HG02870 (cell line): ENCODE results near the gene CITED4.

Experiments used
- ATAC-seq: cut with Tn5 transposase; IDR thresholded peaks from one replicate; pipeline ENCODE4 v1.9.1; 2021; ENCODE audit warnings: mild to moderate bottlenecking, moderate library complexity; ENCODE audit not compliant: unreplicated experiment

The CITED4 gene

DNA sequence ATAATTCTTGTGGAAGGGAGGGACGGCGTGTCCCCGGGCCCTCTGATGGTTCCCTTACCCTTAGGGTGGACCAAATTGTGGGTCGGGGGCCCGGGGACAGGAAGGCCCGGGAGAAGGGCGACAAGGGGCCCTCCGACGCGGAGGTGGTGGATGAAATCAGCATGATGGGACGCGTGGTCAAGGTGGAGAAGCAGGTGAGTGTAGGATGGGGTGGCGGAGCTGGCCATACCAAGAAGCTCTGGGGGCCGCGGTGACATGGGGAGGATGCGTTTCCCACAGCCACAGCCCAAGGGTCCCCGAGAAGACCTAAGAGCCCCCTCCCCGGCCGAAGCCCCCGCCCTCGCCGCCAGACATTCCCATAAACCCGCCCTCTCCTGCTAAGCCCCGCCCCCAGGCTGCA lies 24.6 kb downstream of the CITED4 start:
- ATAC-seq: no peak

DNA sequence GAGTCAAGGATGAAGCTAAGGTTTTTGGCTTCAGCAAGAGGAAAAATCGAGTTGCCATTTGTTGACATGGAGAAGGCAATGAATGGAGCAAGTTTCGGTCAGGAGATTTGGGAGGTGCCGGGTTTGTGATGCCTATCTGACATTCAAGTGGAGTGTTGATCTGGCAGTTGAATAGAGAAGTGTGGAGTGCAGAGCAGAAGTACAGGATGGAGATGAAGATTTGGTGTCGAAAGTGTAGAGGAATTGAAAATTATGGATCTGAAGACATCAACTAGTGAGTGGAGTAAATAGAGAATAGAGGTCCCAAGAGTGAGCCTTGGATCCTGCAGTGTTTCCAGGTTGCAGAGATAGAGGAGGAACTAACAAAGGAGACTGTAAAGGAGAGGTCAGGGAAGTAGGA lies 25.9 kb downstream of the CITED4 start:
- no peak for ATAC-seq

DNA sequence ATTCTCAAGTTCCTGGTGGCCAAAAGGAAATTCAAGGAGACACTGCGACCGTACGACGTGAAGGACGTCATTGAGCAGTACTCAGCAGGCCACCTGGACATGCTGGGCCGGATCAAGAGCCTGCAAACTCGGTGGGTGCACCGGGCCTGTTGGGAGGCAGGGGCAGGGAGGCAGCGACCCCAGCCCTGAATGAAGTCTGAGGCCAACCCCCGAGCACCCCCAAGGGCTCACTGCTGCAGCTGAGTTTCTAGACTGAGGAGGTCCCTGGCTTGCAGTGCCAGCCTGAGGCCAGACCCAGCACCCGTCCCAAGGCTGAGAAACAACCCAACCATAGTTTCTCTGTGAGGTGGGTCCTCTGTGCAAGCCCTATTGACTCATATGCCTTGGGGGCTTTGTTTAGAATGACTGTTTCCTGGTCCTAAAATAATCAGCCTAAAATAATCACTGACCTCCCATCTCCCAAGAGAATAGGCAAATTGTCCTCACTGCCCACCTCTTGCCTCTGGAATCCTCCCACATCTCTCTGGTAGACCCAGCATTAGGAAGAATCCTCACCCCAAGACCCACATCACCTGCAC lies 27.1 kb downstream of the CITED4 start:
- ATAC-seq: no peak

DNA sequence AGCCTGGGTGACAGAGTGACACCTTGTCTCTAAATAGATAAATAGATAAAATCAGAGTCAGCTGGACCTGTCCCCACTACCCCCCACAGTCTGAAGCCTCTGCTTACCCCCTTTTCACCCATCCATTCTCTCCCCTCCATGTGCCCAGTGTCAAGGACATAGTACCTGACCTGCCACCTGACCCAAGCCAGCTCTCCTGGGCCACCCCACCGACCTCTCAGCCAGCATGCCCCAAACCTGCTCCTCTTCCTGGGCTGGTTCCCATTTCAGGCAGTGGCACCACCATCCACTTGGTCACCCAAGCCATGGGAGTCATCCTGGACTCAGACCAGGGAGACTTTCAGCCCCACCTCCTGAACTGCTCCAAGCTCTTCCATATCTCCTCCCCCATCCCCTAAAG lies 28.2 kb downstream of the CITED4 start:
- ATAC-seq: no peak

DNA sequence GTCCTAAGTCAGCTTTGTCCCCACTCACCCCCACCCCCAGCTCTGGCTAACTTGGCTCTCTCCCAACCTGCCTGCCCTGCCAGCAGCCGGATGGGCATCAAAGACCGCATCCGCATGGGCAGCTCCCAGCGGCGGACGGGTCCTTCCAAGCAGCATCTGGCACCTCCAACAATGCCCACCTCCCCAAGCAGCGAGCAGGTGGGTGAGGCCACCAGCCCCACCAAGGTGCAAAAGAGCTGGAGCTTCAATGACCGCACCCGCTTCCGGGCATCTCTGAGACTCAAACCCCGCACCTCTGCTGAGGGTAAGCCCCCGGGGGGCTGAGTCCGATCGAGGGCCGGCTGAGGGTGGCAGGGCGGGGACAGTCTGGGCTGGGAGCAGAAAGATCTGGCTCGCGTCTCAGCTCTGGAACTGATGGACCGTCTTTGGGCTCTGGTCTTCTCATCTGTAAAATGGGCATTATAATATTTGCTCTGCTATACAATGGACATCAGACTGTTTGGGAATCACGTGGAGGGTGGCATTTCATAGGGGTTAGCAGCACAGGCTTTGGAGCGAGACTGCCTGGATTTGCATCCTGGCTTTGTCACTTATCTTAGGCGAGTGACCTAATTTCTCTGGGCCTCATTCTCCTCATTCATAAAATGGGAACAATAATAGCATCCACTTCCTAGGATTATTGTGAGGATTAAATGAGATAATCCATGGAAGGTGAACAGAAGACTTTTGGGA lies 31.0 kb downstream of the CITED4 start:
- no peak for ATAC-seq

DNA sequence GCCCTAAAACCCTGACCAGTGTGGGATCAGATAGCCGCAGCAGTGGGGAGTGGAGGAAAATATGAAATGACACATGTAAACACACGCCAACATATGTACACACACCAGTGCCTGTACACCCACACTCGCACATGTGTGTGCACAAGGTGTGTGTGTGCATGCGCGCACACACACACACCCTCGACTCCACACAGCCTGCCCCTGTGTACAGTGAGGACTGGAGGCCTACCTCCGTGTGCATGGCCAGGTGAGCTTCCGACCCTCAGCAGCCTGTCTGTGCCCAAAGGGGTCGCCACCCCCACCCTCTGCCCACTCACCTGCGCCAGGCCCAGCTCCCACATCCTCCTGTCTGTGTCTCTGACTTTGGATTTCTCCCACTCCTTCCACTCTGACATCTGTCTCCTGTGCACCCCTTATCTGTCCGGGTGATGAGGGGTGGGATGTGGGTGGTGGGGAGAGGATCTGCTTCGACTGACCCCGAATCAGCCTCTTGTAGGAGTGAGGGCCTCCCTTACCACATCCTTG lies 31.7 kb downstream of the CITED4 start:
- ATAC-seq: no peak

DNA sequence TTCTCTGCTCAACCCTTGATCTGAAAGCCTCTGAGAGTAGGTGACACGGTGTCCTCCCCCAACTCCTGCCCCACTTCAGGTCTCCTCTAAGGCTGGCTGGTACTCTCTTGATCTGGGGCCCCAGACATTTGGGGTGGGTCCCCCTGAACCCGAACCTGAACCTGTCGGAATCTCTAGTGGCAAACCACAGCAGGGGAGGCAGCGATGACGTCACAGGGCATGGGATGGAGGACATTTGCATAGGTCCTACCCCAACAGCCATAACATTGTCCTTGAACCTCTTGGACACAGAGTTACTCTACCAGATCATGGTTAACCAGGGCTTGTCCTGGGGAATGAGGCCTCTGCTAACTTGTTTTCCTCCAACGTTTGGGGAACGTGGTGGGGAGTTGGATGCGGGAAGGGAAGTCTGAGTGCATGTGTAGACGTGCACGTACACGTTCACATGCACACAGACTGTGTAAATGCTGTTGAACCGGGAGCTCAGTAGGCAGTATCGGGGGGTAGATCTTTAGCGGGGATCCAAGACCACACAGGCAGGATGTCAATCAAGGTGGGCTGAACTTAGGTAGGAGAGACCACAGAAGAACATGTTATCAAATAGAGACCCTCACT lies 32.4 kb downstream of the CITED4 start:
- ATAC-seq: no peak

DNA sequence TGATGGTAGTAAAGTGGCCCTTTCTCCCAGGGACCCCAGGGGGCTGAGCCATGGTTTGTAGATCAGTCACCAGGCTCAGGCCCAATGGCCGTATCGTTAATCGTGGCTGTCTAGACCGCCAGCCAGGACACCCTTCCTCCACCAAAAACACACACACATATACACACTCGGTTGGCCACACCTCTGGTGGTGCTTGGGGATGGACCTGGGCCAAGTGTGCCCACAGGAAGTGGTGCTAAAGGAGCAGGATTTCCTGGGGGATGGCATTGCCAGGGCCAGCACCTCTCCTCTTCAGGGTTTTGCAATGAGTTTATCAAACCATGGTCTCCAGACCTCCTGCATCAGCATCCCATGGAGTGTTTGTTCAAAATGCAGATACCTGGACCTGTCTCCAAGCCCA lies 36.2 kb downstream of the CITED4 start:
- ATAC-seq: no peak

DNA sequence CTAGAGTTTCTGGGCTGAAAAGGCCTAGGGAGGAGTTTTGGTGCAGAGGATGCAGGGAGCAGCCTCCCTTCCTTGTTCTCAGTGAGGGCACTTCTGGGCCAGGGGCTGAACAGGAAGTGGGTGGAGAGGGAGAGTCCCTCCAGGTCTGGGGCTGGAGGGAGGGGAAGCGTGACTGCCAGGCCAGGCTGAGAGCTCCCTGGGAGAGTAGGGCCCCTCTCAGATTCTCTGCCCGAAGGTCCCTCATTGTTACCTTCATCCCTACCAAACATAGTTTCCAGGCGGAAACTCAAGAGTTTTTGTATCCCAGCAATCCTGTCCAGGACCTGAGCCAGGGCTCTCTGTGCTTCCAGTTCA lies 36.8 kb downstream of the CITED4 start:
- ATAC-seq: no peak

DNA sequence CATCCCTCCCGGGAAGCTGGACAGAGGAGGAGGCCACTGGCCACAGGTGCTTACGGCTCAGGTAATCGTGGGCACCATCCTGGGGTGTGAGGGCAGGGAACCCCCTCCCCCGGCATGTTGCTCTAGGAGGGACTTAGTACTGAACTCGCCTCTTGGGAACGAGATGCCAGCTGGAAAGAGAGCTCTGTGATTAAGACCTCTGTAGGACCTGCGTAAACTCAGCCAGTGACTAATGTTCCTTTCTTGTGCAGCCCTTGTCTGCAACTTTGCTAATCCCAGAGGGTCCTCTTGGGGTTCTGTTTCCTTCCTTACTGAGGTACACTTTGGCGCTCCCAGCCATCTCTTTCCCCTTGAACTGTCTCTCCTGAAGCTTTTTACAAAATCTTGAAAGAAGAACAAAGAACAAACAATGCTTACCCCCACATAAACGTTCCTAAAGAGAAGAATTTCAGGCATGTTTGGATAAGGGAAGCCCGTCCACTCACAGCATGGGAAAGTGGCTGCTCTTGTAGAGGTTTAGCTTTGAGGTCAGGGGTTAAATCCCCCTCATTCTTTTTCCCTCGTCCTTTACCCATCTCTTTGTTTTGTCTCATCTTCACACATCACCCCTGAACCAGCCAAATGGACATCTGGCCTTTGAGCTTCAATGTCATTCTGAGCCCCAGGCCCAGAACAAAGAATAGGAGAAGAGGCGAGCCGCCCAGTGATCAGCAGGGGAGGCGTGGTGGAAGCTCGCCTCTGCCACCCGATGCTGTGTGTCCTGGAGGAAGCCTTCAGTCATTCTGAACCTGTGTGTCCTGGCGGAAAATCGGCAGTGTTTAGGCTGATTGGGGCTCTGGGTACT lies 37.4 kb downstream of the CITED4 start:
- no peak for ATAC-seq

DNA sequence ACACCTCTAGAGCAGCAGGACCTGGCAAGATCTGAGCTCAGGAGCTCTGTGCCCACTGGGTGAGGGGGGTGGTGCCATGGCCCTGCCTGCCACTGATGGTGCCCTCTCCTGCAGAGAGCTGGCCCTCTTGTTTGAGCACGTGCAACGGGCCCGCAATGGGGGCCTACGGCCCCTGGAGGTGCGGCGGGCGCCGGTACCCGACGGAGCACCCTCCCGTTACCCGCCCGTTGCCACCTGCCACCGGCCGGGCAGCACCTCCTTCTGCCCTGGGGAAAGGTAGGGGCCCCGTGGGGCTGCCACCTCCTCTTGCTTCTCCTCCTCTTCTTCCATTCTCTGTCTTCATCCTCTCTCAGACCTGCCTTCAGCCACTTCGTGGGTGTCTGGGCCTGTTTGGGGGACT lies 38.2 kb downstream of the CITED4 start:
- no peak for ATAC-seq

DNA sequence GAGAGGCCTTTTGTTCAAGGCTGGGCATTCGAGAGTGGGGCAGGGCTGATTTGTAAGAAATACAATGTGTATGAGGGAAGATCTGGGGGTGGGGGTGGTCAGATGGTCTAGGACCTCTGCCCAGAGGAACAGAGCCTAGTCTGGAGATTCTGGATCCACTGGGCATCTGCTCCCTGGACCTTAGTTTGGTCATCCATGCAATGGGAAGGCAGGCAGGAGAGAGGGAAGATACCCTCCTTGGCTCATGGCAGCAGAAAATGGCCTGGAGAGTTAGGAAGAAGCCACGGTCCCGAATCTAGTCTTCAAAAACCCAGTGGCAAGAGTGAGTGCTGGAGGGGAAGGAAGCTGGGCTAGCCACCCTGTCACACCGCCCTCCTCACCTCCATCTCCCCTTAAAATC lies 38.8 kb downstream of the CITED4 start:
- ATAC-seq: no peak

DNA sequence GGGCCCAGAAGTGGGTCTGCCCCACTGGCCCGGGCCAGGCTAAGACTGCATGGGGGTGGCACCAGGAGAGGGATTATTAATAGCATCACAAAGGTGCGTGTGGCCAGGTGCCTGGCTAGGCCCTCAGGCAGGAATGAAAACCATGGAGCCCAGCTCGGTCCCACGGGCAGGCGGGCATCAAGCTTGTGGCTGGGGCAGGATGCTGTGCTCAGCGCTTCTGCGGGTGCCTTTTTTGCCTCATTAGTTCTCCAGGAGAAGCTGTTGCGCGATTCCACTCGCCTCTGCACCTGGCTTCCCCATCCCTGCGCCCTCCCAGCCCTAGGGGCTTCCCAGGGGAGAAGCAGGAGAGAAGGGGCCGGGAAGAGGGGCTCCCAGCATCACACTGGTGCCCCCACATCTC lies 39.3 kb downstream of the CITED4 start:
- no peak for ATAC-seq

DNA sequence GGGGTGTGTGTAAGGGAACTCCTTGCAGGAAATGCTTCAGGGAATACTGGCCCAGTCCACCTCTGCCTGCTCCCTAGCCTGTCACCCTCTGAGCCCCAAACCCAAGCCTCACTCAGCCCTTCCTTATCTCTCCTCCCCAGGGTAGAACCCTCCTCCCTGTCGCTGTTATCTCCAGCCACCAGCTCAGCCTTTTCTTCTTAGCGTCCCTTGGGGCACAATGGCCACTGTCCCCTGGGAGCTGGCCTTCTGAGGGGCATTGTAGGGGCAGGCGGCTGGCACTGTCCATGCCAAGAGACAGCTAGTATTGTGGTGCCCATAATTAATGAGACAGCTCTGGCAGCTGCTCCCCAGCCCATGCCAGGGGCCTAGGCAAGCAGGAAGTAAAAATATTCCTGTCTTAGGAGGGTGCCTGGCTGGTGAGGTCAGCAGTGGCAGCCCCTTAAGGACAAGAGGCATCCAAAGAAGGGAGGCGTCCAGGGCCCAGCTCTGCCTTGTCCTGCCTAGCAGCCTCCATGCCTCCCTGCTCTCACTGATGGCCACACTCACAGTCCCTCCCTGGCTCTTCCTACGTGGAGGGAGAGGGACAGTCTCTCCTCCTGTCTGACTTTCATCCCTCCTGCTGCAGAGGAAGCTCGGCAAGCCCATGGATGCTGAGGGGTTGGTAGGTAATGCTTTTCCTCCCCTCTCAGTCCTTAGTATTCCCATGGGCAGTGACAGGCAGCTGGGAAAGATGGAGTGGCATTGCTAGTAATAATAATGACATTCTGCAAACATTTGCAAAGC lies 41.1 kb downstream of the CITED4 start:
- ATAC-seq: no peak

DNA sequence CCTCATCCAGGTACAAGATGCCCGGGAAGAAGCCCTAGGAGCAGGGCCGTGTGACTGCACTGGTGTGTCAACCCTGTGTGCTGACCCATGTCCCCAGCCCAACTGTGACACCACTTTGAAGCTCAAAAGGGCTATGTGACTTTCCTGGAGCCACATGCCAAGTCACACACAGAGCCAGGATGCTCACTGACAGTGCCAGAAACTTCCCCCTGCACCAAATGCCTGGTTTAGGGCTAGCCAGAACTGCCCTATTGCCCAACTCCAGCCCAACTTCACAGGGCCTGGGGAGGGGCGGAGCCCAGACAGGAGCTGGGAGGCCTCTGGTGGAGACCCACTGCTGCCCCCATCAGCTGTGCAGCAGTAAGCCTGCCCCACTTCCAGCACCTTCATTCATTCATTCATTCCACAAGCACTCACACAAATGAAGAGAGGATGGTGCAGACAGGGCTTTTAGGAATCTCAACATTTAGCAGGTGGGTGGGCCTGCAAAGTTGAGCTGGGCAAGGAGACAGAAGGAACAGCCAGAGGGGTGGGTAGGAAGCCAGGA lies 41.8 kb downstream of the CITED4 start:
- no peak for ATAC-seq

DNA sequence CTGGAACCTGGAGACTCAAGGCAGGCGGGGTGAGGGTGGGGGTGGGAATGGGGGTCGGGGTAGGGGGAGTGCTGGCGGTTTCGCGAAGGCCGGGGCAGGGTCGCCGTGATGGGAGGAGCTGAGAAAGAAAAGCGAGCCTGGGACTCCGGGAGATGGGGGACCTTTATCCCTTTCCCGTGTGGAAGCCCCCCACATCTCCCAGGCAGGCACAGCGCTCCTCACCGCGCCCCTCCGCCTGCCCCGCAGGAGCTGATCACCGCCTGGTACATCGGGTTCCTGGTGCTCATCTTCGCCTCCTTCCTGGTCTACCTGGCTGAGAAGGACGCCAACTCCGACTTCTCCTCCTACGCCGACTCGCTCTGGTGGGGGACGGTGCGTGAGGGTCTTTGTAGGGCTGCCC lies 43.1 kb downstream of the CITED4 start:
- no peak for ATAC-seq

DNA sequence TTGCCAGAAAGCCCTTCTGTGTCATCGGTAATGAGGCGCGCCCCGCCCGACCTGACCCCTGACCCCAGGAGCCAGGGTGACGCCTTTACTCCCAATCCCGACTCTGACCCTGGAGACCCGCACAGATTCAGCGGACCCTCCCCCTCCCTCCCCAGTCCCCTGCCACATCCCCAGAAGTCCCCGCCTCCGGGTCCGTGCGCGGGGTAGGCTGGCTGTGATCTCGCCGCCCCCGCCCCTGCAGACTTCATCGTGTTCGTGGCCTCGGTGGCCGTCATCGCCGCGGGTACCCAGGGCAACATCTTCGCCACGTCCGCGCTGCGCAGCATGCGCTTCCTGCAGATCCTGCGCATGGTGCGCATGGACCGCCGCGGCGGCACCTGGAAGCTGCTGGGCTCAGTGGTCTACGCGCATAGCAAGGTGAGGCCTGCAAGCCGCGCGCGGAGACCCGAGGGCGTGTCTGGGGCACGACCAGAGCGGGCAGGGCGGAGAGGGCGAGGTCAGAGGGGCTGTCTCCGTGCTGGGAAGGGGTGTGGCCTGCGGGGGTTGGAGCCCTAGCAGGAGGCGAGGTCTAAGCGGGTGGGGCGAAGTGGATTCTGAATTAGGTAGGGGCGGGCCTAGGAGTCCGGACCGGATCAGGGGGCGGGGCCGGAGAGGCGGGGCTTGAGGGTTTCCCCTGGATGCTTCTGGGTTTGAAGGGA lies 43.8 kb downstream of the CITED4 start:
- peak; percentile 71 for ATAC-seq

DNA sequence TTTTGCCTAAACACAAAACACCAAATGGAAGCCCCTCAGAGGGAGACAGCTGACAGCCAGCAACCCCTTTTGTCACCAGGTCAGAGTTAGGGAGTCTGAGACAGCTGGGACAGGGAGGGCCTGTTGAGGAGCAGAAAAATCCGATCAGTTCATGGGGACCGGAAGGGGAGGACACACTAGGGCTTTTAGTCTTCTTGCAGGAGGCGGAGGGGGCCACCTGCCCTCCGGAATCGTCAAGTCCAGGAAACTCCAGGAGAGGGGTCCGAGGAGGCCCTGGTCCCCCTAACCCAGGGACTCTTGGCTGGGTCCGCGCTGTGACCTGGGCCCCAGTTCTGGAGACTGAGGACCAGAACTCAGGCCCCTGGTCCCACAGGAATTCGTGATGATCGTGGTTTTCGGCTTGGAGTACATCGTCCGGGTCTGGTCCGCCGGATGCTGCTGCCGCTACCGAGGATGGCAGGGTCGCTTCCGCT lies 44.3 kb downstream of the CITED4 start:
- no peak for ATAC-seq

DNA sequence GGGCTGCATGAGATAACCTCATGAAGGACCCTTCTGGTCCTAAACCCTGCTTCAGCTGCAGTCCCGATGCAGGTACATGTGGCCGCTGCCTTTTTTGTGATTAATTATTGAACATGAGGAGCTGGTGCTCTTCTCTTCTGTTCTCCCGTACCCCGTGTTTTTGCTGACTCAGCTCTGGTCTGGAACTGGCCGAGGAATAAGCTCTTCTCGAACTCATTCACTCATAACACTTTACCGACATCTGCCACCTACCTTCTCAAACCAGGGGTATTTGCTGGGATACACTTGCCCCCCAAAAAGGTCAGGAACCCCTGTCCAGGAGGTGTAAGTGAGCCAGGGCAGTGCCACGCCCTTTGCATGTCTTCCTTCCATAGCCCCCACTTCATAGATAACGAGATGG lies 46.7 kb downstream of the CITED4 start:
- no peak for ATAC-seq
